GM12865 (cell line): ENCODE data around the gene ADRB1.

Experiments used
- DNase-seq: peaks from one replicate; pipeline ENCODE4 v3.0.0; 2010; ENCODE audit warnings: low read depth
- H3K4me3 ChIP-seq: 2 replicates; pipeline ENCODE4 v1.5.1; 2011; ENCODE audit warnings: mild to moderate bottlenecking, low read depth, low read length, control low read depth
- TF ChIP-seq, protein P1 (sequence below): IDR thresholded peaks from 2 replicates; pipeline ENCODE4 v1.5.1; 2011; ENCODE audit warnings: low read length, control low read depth, low read depth, inconsistent platforms; ENCODE audit not compliant: insufficient read depth; ENCODE audit errors: missing control alignments

ADRB1 gene

DNA sequence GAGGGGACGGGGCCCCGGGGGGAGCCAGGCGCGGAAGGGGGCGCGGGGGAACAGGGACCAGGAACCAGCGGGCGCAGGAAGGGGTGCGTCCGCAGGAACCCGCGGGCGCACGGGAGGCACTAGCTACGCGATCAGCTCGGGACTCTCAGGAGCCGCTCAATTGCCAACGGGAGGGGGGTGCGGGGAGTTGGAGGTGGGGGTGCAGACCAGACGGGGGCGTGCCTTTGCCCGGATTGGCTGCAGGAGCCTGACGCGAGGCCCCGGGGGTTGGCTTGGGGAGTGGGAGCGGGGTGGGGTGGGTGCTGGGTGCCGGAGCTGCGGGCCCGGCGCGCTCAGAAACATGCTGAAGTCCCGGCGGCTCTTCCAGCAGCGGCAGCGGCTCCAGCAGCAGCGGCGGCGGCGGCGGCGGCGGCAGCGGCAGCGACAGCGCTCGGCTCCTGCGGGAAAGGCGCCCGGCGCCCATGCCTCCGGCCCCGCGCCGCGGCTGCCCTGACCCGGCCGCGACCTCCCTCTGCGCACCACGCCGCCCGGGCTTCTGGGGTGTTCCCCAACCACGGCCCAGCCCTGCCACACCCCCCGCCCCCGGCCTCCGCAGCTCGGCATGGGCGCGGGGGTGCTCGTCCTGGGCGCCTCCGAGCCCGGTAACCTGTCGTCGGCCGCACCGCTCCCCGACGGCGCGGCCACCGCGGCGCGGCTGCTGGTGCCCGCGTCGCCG is at the start of gene ADRB1:
TSS of gene ADRB1 (plus strand) at position 335 of the 715 bp plus-strand sequence. CDS start at position 602, 267 bp downstream.
- H3K4me3 ChIP-seq = peak within 1 kb of the TSS; percentile 88
- TF ChIP-seq, protein P1, sequence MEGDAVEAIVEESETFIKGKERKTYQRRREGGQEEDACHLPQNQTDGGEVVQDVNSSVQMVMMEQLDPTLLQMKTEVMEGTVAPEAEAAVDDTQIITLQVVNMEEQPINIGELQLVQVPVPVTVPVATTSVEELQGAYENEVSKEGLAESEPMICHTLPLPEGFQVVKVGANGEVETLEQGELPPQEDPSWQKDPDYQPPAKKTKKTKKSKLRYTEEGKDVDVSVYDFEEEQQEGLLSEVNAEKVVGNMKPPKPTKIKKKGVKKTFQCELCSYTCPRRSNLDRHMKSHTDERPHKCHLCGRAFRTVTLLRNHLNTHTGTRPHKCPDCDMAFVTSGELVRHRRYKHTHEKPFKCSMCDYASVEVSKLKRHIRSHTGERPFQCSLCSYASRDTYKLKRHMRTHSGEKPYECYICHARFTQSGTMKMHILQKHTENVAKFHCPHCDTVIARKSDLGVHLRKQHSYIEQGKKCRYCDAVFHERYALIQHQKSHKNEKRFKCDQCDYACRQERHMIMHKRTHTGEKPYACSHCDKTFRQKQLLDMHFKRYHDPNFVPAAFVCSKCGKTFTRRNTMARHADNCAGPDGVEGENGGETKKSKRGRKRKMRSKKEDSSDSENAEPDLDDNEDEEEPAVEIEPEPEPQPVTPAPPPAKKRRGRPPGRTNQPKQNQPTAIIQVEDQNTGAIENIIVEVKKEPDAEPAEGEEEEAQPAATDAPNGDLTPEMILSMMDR = no peak
- DNase-seq = peak; percentile 90

DNA sequence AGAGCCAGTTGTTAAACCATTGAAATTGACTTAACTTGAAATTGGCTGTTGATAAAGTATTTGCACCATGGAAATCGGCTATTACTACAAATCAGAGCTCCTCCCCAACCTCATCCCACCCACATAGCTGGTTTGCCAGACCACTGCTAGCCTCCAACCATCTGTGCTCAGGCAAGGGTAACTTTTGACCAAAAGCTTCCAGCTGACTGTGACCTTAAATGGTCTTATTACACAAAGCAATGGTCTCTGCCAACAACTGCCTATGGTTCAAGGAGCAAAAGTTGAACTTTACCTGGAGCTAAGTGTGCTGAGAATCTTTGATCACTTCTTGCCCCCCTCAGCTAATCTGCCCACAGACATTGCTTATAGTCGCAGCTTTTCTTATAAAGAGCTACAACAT is 48.5 kb upstream of the ADRB1 start:
- TF ChIP-seq, protein P1 = no peak
- DNase-seq = no peak
- H3K4me3 ChIP-seq = no peak overlapping the region

DNA sequence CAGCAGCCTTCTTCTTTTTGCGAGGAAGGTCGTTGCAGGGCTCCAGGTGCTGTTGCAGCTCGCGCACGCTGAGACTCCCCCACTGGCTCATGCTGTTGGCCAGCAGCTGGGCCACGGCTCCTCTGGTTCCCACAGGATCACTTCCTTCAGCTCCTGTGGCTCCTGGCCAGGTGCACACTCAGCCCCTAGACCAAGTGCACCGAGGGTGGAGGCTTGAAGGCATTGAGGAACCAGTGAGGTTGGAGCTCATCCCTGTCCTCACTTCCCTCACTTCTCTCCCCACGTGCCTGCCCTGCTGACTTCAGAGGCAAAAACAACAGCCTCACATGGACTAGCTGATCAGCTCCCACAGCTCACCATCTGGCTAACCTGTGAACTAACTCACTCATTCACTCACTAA is 46.2 kb upstream of the ADRB1 start:
- TF ChIP-seq, protein P1 = no peak
- H3K4me3 ChIP-seq = no peak overlapping the region
- DNase-seq = no peak

DNA sequence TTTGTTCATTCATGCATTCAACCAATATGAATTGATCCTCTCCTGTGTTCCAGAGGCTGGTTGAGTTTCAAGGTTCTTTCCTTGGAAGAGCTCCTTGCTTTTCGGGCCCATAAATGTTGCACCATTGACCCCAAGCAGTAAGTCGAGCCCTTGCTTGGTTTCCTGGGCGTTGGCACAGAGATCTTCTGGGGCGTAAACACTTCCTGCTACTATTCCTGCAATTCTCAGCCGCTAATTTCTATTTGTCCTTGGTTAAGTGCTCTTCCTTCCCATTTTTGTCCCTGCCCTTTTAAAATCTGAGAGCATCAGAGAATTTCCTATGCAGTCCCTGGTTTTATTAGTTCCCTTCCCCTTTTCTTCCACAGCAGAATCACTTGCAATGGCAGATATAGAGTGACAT is 44.1 kb upstream of the ADRB1 start:
- TF ChIP-seq, protein P1 = no peak
- H3K4me3 ChIP-seq = no peak overlapping the region
- no peak for DNase-seq

DNA sequence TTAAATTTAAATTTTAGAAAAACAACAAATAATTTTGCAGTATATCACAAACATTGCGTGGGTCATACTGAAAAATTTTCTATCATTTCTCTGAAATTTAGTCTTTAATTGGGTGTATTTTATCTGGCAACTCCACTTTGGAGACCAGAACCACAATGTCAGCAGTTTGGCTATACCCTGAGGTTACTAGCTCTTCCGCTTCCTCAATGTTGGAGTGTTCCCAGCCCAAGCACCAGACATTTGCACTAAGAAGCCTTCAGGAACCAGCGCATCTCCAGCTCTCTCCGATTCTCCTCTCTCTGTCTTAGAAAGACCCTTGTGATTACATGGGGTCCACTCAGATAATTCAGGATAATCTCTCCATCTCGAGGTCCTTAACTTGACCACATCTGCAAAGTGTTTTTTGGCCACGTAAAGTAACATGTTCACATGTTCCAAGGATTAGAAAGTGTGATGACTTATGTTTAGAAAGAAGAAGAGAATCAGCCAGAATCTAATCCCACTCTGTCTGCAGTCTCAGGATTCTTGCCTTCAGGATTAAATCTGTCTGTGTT is 43.1 kb upstream of the ADRB1 start:
- TF ChIP-seq, protein P1 = no peak
- no peak for DNase-seq
- no peak overlapping the region for H3K4me3 ChIP-seq

DNA sequence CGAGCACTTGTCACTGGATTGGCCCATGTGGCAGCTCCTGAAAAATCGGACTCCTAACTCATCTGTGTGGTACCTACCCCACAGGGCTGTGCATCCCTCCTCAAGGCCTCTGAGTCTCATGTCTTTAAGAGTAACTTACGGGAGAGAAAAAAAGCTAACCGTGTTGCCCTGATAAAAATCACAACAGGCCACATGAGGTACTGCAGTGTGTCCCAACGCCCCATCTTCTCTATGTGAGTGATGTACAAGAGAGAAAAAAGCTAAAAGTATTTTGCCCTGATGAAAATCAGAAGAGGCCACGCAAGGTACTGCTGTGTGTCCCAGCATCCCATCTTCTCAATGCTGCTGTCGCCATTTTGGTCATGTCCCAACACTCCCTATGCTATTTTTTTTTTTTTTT is 41.2 kb upstream of the ADRB1 start:
- DNase-seq = no peak
- TF ChIP-seq, protein P1 = no peak
- H3K4me3 ChIP-seq = no peak overlapping the region
